Measurements from ENCODE around the gene TFF1.

TFF1 gene

GRCh38 chr21:42340187-42341050 lies 25.9 kb downstream of the TFF1 start:
- DNase-seq: no peak

DNA sequence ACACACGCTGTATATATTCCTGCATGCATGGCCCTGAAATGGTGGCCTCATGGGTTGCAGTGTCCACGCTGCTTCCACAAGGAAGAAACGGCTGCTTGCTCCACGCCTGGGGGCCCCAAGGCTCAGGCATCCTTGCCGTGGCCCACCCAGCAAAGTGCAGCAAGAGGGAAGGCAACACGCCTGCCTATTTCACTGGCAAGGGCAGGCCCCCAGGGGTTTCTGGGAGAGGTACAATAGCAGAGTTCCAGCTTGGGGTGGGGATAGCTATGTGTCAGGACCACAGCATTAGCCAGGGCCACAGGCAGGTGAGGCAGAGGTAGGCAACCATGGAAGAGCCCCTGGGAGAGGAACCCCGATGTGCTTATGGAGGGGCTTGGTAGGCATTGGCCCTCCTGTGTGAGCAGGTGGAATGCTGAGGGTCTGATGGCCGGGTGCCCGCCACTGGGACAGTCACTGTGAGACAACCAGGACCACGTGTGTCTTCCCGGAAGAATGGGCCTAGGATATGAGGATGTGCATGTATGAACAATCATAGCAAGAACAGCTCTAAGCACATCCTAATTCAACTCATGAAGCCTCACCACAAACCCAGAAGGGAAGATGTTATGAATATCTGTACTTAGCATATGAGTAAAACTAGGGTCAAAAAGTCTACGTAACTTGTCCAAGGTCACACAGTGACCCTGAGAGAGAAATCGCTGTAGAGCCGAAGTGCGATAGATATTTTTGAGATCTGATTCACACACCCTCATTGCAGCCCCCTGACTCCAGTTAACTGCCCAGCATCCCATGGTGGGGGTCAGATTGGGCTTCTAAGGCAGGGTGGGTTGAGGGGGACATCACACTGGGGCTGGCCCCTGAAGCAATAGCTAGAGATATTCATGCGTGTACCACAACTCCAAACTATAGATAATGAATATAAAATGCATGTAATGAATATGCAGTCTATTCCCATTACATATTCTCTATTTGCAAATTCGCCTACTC lies 27.3 kb downstream of the TFF1 start:
- DNase-seq: no peak

DNA sequence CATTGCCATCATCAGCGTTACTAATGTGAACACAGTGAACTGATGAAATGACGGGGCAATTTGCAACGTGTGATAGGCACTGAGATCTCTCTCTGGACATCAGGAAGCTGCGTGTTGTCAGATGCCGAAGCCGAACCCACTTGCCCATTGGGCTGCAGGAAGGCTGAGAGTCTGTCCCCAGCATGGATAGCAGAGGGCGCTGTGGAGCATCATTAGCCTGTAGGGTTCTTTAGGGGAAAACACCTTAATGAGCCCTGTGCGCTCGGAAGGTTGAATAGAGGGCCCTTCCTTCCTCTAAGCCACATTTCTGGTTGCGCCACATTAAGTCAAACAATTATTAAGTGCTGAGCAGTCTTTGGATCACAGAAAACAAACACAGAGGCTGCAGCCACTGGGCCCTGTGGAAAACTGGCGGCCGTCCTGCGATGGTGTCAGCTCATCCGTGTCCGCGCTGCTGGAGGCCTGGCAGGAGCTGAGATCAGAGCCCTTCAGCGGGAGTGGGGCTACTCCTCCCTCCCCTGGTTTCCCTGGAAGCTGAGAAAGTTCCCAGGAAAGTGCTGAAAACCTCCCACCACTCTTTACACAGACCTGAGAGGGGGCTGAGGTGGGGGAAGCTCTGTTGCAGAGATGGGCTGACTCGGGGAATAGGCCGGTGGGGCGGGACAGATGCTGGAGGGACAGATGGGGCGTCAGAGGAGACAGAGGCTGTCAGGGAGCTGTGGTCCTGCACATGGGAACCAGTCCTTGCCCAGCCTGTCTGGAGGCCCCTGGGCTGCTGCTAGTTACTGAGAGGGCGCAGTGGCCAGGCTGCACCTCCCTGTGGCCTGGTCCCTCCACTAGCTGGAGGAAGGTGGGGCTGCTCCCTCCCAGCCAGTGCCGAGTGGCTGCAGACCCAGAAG lies 28.3 kb downstream of the TFF1 start:
- peak; percentile 83 for DNase-seq

DNA sequence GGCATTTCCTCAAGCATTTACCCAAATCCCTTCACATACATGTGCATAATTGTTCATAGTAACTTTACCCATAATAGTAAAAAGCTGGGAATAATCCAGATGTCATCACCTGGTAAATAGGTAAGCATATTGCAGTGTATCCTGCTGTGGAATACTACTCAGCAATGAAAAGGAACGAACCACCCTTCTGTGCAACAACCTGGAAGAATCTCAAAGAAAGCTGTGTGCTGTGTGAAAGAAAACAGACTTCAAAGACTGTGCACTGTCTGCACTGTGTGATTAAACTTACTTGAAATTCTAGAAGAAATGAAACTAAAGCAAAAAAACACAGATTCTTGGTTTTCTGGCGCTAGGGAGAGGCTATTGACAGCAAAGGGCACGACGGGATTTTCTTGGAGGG lies 29.1 kb downstream of the TFF1 start:
- no peak for DNase-seq

DNA sequence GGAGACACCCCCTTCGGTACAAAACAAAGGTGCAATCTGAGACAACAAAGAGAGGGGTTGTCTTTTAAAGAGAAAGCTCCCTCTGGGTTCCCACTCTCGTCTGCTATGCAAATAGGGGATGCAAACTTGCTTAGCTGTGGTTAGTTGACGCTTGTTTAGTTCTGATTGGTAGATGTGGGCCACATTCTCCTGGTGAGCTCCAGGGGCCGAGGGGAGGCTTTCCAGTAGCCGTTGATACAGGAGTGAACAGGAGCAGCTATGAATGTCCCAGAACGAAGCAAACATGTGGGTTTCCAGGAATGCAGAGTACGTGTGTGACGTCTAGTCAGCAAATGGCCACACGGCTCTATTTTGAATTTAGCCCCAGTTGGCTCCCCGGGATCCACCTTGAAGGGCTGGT lies 30.3 kb downstream of the TFF1 start:
- no peak for DNase-seq

DNA sequence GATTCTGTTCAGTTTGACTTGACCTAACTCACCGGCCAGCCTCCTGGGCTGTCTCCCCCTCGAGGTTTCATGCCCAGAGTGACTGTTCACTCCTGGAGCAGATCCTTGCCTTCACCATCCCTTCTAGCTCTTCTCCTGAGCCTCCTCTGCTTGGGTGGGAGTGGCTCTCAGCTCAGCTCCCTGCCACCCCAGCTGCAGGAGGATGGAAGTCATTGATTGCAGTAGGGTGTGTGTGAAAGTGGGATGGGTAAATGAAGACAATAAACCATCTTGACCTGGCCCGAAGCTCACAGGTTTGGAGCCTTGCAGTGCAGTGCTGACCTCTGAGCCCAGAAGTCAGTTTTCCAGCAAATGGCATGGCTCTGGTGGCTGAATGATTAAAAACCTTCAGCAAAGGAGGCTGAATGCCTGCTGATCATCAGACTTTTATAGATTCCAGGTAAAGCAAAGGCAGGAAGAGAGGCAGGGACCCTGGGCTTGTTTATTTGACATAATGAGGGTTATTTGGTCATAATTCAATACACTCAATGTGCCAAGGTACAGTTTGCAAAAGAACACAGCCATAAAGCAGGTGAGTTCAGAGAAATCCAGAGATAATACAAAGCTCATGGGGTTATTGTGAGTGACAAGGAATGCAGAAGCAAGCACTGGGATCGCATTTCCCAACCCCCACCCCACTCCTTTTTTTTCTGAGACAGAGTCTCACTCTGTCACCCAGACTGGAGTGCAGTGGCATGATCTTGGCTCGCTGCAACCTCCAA lies 33.6 kb downstream of the TFF1 start:
- DNase-seq: no peak

DNA sequence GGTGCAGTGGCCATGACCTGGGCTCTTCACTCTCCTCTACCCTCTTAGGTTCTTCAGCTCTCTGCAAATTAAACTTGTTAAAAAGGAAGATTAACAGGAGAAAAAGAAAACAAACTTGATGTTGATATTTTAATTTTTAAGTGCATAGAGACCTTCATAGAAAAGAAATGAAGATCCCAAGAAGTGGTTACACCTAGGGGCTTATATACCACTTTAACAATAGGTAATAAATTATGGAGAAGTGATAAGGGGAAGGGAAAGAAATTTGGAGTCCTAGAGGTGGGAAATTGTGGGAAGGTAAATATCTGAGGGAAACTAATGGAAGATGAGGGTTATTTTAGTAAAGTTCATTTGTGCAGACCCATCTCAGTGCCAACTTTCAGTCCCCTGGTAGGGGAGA lies 34.7 kb downstream of the TFF1 start:
- no peak for DNase-seq

- DNase-seq: no peak
These were observed 35.7 kb downstream of the TFF1 start for GRCh38 chr21:42330380-42331371.

DNA sequence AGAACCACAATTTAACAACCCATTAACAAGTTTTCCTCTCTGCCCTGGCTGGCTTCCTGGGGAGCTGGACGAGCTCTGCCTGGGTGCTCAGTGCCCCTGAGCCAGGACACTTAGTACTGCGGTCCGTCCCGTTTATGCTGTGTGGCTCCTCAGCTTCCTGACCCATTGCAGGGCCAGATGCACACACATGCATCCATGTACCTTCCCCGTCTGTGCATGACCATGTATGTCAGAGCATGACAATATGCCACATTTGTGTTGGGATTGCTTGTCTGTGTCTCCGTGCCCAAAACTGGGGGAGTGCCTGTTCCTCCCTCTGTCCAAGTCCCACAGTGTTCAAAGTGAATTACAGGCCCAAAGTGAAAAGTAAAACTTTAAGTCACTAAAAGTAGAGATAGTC lies 41.4 kb downstream of the TFF1 start:
- no peak for DNase-seq

- no peak for DNase-seq
These were observed 44.5 kb downstream of the TFF1 start for GRCh38 chr21:42321845-42322244.

- no peak for DNase-seq
These were observed 45.1 kb downstream of the TFF1 start for GRCh38 chr21:42321231-42321630.

DNA sequence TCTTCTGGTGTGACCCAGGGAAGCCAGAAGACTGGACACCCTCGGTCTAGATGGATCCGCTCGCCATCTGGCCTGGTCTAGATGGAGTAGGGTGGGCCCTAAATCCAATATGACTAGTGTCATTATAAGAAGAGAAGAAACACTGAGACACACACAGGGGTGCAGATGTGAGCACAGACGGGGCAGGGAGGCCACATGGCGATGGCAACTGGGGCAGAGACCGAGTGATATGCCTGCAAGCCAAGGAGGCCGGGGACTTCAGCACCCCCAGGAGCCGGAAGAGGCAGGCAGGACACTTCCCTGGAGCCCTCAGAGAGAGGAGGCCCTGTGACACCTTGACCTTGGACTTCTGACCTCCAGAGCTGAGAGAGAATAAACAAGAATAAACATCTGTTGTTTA lies 45.5 kb downstream of the TFF1 start:
- no peak for DNase-seq

GRCh38 chr21:42319851-42320572 lies 46.3 kb downstream of the TFF1 start:
- no peak for DNase-seq

- DNase-seq: no peak
These were observed 47.0 kb downstream of the TFF1 start for GRCh38 chr21:42319376-42319775.

DNA sequence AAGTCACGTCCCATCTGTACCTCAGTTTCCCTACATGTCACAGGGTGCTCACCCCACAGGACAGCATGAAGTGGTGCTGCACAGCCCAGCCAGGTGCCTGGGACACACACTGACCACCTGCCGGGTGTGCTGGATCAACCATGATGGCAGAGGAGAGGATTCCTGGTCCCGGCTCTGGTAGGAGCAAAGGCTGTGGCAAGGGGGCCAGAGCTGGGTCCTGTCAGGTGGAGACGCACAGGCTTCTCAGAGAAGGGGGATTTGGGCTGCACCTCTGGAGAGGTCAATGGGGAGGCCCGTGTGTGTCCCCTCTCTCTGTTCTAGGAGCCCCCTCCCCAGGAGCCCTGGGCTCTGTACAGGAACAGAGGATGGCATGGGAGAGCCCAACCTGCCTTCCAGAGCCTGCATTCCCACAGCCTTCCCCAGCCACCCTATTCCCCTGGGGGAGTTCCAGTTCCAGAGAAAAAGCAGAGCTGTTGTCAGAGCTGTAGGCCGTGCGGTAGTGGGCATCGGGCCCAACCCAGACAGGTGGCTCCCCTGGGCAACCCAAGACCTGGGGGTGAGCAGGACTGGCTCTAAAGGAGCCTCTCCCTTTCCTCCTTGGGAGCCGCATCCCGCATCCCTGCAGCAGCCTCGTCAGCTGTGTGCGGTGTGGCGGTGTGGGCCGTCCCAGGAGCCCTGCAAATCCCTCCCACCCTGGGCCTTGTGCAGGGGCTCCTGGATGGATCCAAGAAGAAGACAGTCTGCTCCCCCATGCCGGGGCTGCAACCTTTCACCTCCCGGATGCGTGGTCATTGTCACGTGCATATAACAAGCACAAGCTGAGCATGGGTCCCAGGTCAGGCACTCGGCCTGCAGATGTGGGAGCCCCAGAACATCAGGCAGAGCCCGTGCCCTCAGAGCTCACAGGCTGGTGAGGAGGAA lies 48.2 kb downstream of the TFF1 start:
- no peak for DNase-seq

DNA sequence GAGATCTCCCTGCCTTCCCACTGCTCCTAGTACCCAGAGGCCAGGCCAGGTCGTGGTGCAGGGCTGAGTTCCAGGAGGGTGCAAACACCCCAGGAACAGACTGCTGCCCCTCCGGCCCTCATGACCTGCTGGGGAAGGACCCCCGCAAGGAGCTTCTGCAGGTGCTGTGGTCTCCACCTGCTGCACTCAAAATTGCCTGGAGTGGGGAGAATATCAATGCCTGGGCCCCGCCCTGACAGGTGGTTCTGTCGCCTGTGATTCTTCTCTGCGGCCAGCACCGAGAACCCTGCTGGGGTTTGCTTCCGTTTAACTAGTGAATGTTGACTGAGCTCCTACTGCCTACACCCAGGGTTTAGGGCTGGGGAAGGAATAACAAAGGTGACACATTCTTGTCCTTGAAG lies 49.0 kb downstream of the TFF1 start:
- DNase-seq: no peak

- DNase-seq: no peak
These were observed 49.4 kb downstream of the TFF1 start for GRCh38 chr21:42316891-42317290.

- DNase-seq: no peak
These were observed 50.9 kb downstream of the TFF1 start, which contains the start of gene TFF3 for GRCh38 chr21:42315296-42315891. Gene TFF3, minus strand, starts transcription at chr21:42315409. Its CDS starts 35 bp downstream, at chr21:42315374.

All from activated CD8-positive, alpha-beta memory T cell treated with anti-CD3 and anti-CD28 coated beads, Interleukin-2, amount 50 U/mL, for 4 hours (primary cell).